OCI-LY7 (cell line): ENCODE data around the gene GABRD. TPM values are rescaled to one million over a fixed set of nuclear protein-coding genes. Genes with fewer than 3 reads are reported as not detected.

ENCODE experiments used
- BruUV-seq: library from RNA; stranded (reverse); fragments of 400-500 nt; replicated peaks from 2 replicates; lab custom pipeline; 2021; lab: Mats Ljungman, UMichigan
- CTCF ChIA-PET: fragments of 300-600 bp; sonication (Branson Sonifier 250); formaldehyde crosslinking; loops from one replicate; lab custom pipeline; 2022; ENCODE audit warnings: antibody characterized with exemption; ENCODE audit not compliant: unreplicated experiment; lab: Charles Lee
- POLR2A ChIA-PET: fragments of 300-600 bp; sonication (Branson Sonifier 250); formaldehyde crosslinking; loops from one replicate; lab custom pipeline; 2022; ENCODE audit warnings: antibody characterized with exemption; lab: Charles Lee
- DNase-seq: peaks from one replicate; pipeline ENCODE4 v3.0.0-alpha.2; 2015; ENCODE audit warnings: low spot score
- H2AFZ ChIP-seq: fragments of 200-600 bp; sonication (generic), shearing (Covaris generic); 2 replicates; pipeline ENCODE4 v1.6.1; 2014; ENCODE audit warnings: mild to moderate bottlenecking, antibody characterized with exemption, low read length, moderate library complexity
- H3K27ac ChIP-seq: fragments of 200-600 bp; sonication (generic); 2 replicates; pipeline ENCODE4 v1.5.1; 2014; ENCODE audit warnings: mixed run types, low read depth, mild to moderate bottlenecking, moderate library complexity, low read length, inconsistent platforms; ENCODE audit not compliant: poor library complexity, severe bottlenecking
- H3K36me3 ChIP-seq: fragments of 200-600 bp; sonication (generic); 2 replicates; pipeline ENCODE4 v1.6.1; 2014; ENCODE audit warnings: mild to moderate bottlenecking, antibody characterized with exemption, low read length, moderate library complexity, mixed read lengths; ENCODE audit not compliant: insufficient read depth
- H3K4me1 ChIP-seq: fragments of 200-600 bp; sonication (generic); 2 replicates; pipeline ENCODE4 v1.5.1; 2014; ENCODE audit warnings: mild to moderate bottlenecking, low read length; ENCODE audit not compliant: insufficient read depth, poor library complexity, severe bottlenecking
- H3K4me2 ChIP-seq: fragments of 200-600 bp; sonication (generic); 2 replicates; pipeline ENCODE4 v1.6.1; 2014; ENCODE audit warnings: mild to moderate bottlenecking, low read length
- H3K4me3 ChIP-seq: fragments of 200-600 bp; sonication (generic); 2 replicates; pipeline ENCODE4 v1.5.1; 2014; ENCODE audit warnings: mild to moderate bottlenecking, low read depth, low read length; ENCODE audit not compliant: poor library complexity, severe bottlenecking
- H3K79me2 ChIP-seq: fragments of 200-600 bp; sonication (generic); 2 replicates; pipeline ENCODE4 v1.6.1; 2016; ENCODE audit warnings: low read depth, mild to moderate bottlenecking, low read length, moderate library complexity, mixed read lengths; ENCODE audit not compliant: insufficient read depth
- H3K9me2 ChIP-seq: fragments of 200-600 bp; sonication (generic); 2 replicates; pipeline ENCODE4 v1.6.1; 2016; ENCODE audit warnings: mild to moderate bottlenecking, low read length, mixed read lengths; ENCODE audit not compliant: insufficient read depth
- H3K9me3 ChIP-seq: fragments of 200-600 bp; sonication (generic); 2 replicates; pipeline ENCODE4 v1.6.1; 2014; ENCODE audit warnings: mild to moderate bottlenecking, mixed run types, low read length, mixed read lengths
- H4K20me1 ChIP-seq: fragments of 200-600 bp; sonication (generic); 2 replicates; pipeline ENCODE4 v1.6.1; 2014; ENCODE audit warnings: mild to moderate bottlenecking, antibody characterized with exemption, low read length, moderate library complexity, mixed read lengths; ENCODE audit not compliant: insufficient read depth
- EZH2phosphoT487 ChIP-seq: fragments of 200-600 bp; sonication (generic); IDR thresholded peaks from 2 replicates; pipeline ENCODE4 v1.6.1; 2018; ENCODE audit warnings: low read depth, borderline replicate concordance, mild to moderate bottlenecking, mixed run types, antibody characterized with exemption, low read length, moderate library complexity, mixed read lengths
- intact Hi-C: fragments of 100-400 bp; cut with micrococcal nuclease; formaldehyde crosslinking; loops from one replicate; pipeline ENCODE4 v1.10.0; 2022; ENCODE audit not compliant: unreplicated experiment
- total RNA-seq, 2 experiments: library from RNA; depleted of rRNA in 1 of 2; stranded (reverse); fragments of >200 nt in 1 of 2; shearing (Covaris generic) in 1 of 2; gene quantifications; 2 replicates each; pipeline ENCODE4 v1.2.3, GENCODE V29; 2014 to 2022
- TF ChIP-seq, protein P1 (sequence below): fragments of 200-600 bp; sonication (generic); conservative IDR thresholded peaks from 2 replicates; pipeline ENCODE4 v1.5.1; 2014; ENCODE audit warnings: mild to moderate bottlenecking, antibody characterized with exemption, low read length, moderate library complexity, mixed read lengths

GABRD gene
- total RNA-seq, 2 experiments from 2014 or later = not detected

DNA sequence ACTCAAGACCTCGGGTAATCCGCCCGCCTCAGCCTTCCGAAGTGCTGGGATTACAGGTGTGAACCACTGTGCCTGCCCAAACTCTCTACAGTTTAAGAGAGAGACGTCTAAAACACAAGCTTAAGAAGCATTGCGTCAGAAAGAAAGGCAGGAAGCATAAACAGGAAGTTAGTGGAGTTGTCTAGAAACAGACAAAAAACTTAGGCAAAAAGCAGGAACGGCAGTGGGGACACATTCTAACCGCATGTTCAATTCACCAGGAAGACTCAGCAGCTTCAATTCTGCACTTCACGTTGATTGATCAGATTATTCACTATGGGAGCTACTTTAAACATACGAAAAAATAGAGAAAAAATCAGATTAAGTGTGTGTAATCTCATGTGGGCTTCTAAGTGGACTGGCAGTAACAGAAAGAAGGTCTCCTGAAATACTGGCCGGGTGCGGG lies 22.9 kb upstream of the GABRD start:
- Histone ChIP-seq H3K9me3 (no peaks in the 10 kb centered on the region), H3K4me3 (no peak overlapping the region), H3K4me2 (no peak overlapping the region), H3K36me3 (no peaks in the 10 kb centered on the region), H3K4me1 (peaks cover 8% of the 10 kb centered on the region), H3K27ac (no peak overlapping the region), H2AFZ (peak overlapping the region; percentile 77), H4K20me1 (no peaks in the 10 kb centered on the region), H3K79me2 (no peaks in the 10 kb centered on the region), H3K9me2 (no peaks in the 10 kb centered on the region)
- TF ChIP-seq EZH2phosphoT487 = no peak
- intact Hi-C loops = no loop called here
- peak; percentile 51 for DNase-seq
- ChIA-PET CTCF (no interaction called here), POLR2A (no interaction called here)
- no TSS peak for BruUV-seq

DNA sequence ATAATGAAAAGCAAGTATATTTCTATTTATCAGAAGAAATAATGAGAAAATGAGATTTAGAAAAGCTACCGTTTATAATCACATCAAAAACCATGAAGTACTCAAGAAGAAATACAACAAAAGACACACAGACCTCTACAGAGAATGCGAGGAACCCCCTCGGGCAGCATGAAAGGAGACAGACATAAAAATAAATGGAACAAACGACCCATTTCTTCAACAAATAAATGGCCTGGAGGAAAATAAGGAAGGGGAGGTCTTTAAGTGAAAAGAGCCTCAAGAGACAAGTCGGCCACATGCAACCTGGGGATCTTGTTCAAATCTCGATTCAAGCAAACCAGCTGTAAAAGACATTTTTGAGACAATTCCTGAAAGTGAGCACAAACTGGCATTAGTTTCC lies 21.6 kb upstream of the GABRD start:
- TF ChIP-seq, protein P1, sequence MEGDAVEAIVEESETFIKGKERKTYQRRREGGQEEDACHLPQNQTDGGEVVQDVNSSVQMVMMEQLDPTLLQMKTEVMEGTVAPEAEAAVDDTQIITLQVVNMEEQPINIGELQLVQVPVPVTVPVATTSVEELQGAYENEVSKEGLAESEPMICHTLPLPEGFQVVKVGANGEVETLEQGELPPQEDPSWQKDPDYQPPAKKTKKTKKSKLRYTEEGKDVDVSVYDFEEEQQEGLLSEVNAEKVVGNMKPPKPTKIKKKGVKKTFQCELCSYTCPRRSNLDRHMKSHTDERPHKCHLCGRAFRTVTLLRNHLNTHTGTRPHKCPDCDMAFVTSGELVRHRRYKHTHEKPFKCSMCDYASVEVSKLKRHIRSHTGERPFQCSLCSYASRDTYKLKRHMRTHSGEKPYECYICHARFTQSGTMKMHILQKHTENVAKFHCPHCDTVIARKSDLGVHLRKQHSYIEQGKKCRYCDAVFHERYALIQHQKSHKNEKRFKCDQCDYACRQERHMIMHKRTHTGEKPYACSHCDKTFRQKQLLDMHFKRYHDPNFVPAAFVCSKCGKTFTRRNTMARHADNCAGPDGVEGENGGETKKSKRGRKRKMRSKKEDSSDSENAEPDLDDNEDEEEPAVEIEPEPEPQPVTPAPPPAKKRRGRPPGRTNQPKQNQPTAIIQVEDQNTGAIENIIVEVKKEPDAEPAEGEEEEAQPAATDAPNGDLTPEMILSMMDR = no peak
- no peak for TF ChIP-seq EZH2phosphoT487
- no peaks in the 10 kb centered on the region for H3K9me3 ChIP-seq
- H3K36me3 ChIP-seq = no peaks in the 10 kb centered on the region
- H3K4me1 ChIP-seq = peaks cover 8% of the 10 kb centered on the region
- intact Hi-C loops = no loop called here
- POLR2A ChIA-PET = no interaction called here
- no peak overlapping the region for H3K27ac ChIP-seq
- H3K4me3 ChIP-seq = no peak overlapping the region
- H3K9me2 ChIP-seq = no peaks in the 10 kb centered on the region
- CTCF ChIA-PET = no interaction called here
- H3K4me2 ChIP-seq = no peak overlapping the region
- no peaks in the 10 kb centered on the region for H4K20me1 ChIP-seq
- no TSS peak for BruUV-seq
- no peak for DNase-seq
- H2AFZ ChIP-seq = no peak overlapping the region
- no peaks in the 10 kb centered on the region for H3K79me2 ChIP-seq

DNA sequence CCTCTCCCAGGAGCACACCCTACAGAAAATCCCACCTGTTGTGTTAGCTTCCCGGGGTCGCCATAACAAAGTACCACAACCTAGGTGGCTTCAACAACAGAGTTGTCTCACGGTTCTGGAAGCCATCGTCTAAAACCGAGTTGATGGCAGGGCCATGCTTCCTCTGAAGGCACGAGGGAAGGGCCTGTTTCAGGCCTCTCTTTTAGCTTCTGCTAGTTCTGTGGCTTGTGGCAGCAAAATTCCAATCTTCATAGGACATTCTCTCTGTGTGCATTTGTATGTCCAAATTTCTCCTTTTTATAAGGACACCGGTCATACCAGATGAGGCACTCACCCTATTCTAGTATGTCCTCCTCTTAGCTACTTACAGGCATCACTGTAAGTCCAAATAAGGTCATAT lies 18.7 kb upstream of the GABRD start:
- Histone ChIP-seq H2AFZ (no peak overlapping the region), H3K4me3 (no peak overlapping the region), H3K36me3 (no peaks in the 10 kb centered on the region), H3K27ac (no peak overlapping the region), H3K79me2 (no peaks in the 10 kb centered on the region), H4K20me1 (no peaks in the 10 kb centered on the region), H3K9me2 (no peaks in the 10 kb centered on the region), H3K4me1 (peaks cover 8% of the 10 kb centered on the region), H3K4me2 (no peak overlapping the region), H3K9me3 (no peaks in the 10 kb centered on the region)
- BruUV-seq = no TSS peak
- no peak for DNase-seq
- ChIA-PET CTCF (no interaction called here), POLR2A (no interaction called here)
- no peak for TF ChIP-seq EZH2phosphoT487
- TF ChIP-seq, protein P1 = no peak
- intact Hi-C loops = no loop called here
